Testis (tissue), 3 donors: ENCODE results near the gene SCGB1D4. TPM values are rescaled to one million over a fixed set of nuclear protein-coding genes. Genes with fewer than 3 reads are reported as not detected.

ENCODE experiments used
- DNase-seq: peaks from one replicate; pipeline ENCODE4 v3.0.0-alpha.2; 2019
- H3K27ac ChIP-seq, 2 donors: fragments of 200-600 bp; sonication (generic); one replicate each; pipeline ENCODE4 v1.5.1; 2019
- H3K27me3 ChIP-seq: fragments of 200-600 bp; sonication (generic); one replicate; pipeline ENCODE4 v1.5.1; 2019
- H3K36me3 ChIP-seq: fragments of 200-600 bp; sonication (generic); one replicate; pipeline ENCODE4 v1.5.1; 2017; ENCODE audit warnings: low read depth; ENCODE audit errors: missing control alignments
- H3K4me1 ChIP-seq: fragments of 200-600 bp; sonication (generic); one replicate; pipeline ENCODE4 v1.5.1; 2019
- H3K4me3 ChIP-seq, 2 donors: fragments of 200-600 bp; sonication (generic); one replicate each; pipeline ENCODE4 v1.5.1; 2017 to 2019
- H3K9me3 ChIP-seq: fragments of 200-600 bp; sonication (generic); one replicate; pipeline ENCODE4 v1.5.1; 2017
- CTCF ChIP-seq, 3 experiments: fragments of 450-650 bp in 2 of 3; fragments of 200-600 bp in 1 of 3; sonication (generic) in 1 of 3; IDR thresholded peaks; one replicate each; pipeline ENCODE4 v1.5.1; 2016 to 2019; ENCODE audit warnings: antibody characterized with exemption in 3 of 3, mild to moderate bottlenecking in 2 of 3, moderate library complexity in 1 of 3
- POLR2A ChIP-seq: fragments of 450-650 bp; IDR thresholded peaks from one replicate; pipeline ENCODE4 v1.6.1; 2017; ENCODE audit warnings: antibody characterized with exemption, mild to moderate bottlenecking, moderate library complexity
- WGBS, 2 donors: methylation state at CpG; one replicate each; pipeline ENCODE4 v1.1.5; 2018; 5-methylcytosine and 5-hydroxymethylcytosine counted together
- intact Hi-C: fragments of 100-400 bp; cut with DNase I; formaldehyde crosslinking; loops from one replicate; pipeline ENCODE4 v1.15.1; 2023; ENCODE audit warnings: low total_unique reads
- polyA plus RNA-seq: library from polyadenylated mRNA; stranded (reverse); fragments of 350-450 nt; fragmentation: Illumina TruSeq; extraction: RNeasy Lipid Tissue Mini Kit (QIAGEN cat#74804); gene quantifications from one replicate; pipeline ENCODE4 v1.2.3, GENCODE V29; 2014; ENCODE audit warnings: low read depth, low replicate concordance; ENCODE audit not compliant: insufficient read depth
- total RNA-seq, 2 donors: library from RNA; depleted of rRNA; stranded (reverse); fragments of >200 nt; gene quantifications; one replicate each; pipeline ENCODE4 v1.2.3, GENCODE V29; 2016

The SCGB1D4 gene
- total and polyA plus RNA-seq, 3 donors from 2014 or later, result 1.4 to 48.9 TPM; not detected in 1

- Histone ChIP-seq H3K27ac (no peak overlapping the region), H3K9me3 (no peaks in the 10 kb centered on the region), H3K4me3 (no peak overlapping the region), H3K36me3 (no peaks in the 10 kb centered on the region), H3K27me3 (no peaks in the 10 kb centered on the region), H3K4me1 (no peaks in the 10 kb centered on the region)
- intact Hi-C loops, result no loop called here
- TF ChIP-seq POLR2A, result no peak
- TF ChIP-seq CTCF (IDR thresholded peaks at IDR 0.05), result no peak
- DNase-seq, result no peak
Observed at GRCh38 chr11:62307950-62308349, 9.1 kb upstream of the SCGB1D4 start.

GRCh38 chr11:62306227-62306626, 7.4 kb upstream of the SCGB1D4 start:
- no peak for DNase-seq
- Histone ChIP-seq H3K4me3 (no peak overlapping the region), H3K36me3 (no peaks in the 10 kb centered on the region), H3K27ac (no peak overlapping the region), H3K9me3 (no peaks in the 10 kb centered on the region), H3K27me3 (no peaks in the 10 kb centered on the region), H3K4me1 (no peaks in the 10 kb centered on the region)
- 46 to 68% methylated on average over 6 of the region's 6 CpGs for WGBS, 2 donors
- TF ChIP-seq POLR2A, result no peak
- no peak for TF ChIP-seq CTCF (IDR thresholded peaks at IDR 0.05)
- intact Hi-C loops, result no loop called here

- 68 to 69% methylated on average over 1 to 2 of the region's 2 CpGs for WGBS, 2 donors
- H3K4me1 ChIP-seq, result no peaks in the 10 kb centered on the region
- TF ChIP-seq POLR2A (no peak), CTCF (IDR thresholded peaks at IDR 0.05) (no peak)
- H3K36me3 ChIP-seq, result no peaks in the 10 kb centered on the region
- intact Hi-C loops, result no loop called here
- no peak overlapping the region for H3K4me3 ChIP-seq
- no peaks in the 10 kb centered on the region for H3K27me3 ChIP-seq
- DNase-seq, result peak; percentile 34
- no peaks in the 10 kb centered on the region for H3K9me3 ChIP-seq
- H3K27ac ChIP-seq, result no peak overlapping the region
Observed at GRCh38 chr11:62295504-62295903, 3.4 kb downstream of the SCGB1D4 start.

- Histone ChIP-seq H3K9me3 (no peaks in the 10 kb centered on the region), H3K36me3 (no peaks in the 10 kb centered on the region), H3K27me3 (no peaks in the 10 kb centered on the region), H3K4me1 (no peaks in the 10 kb centered on the region), H3K4me3 (no peak overlapping the region), H3K27ac (no peak overlapping the region)
- TF ChIP-seq CTCF (IDR thresholded peaks at IDR 0.05) (no peak), POLR2A (no peak)
- no peak for DNase-seq
- intact Hi-C loops, result no loop called here
Observed at GRCh38 chr11:62280452-62280851, 18.4 kb downstream of the SCGB1D4 start.

GRCh38 chr11:62273789-62274275, 25.0 kb downstream of the SCGB1D4 start:
- no peaks in the 10 kb centered on the region for H3K9me3 ChIP-seq
- no peaks in the 10 kb centered on the region for H3K4me1 ChIP-seq
- H3K27me3 ChIP-seq, result no peaks in the 10 kb centered on the region
- DNase-seq, result no peak
- no peak overlapping the region for H3K27ac ChIP-seq
- TF ChIP-seq CTCF (IDR thresholded peaks at IDR 0.05) (no peak), POLR2A (no peak)
- H3K4me3 ChIP-seq, result no peak overlapping the region
- no peaks in the 10 kb centered on the region for H3K36me3 ChIP-seq
- intact Hi-C loops, result no loop called here
- WGBS, 2 donors, result 83 to 91% methylated on average over 6 to 7 of the region's 7 CpGs
